ENCODE data around the gene FAM72C.
"Not testable (repeated sequence)": the region's sequence is repeated elsewhere in the genome, so short reads cannot be mapped to it uniquely, and the experiment has no call there.

Gene FAM72C

GRCh38 chr1:143971924-143972700, at the start of gene FAM72C:
FAM72C (minus strand) TSS chr1:143971986; CDS start chr1:143971141, 845 bp downstream.
- not testable (repeated sequence) for DNase-seq (ENCODE audit: low read depth in 2 of 2)

GRCh38 chr1:144020001-144020738, 48.4 kb upstream of the FAM72C start:
- not testable (repeated sequence) for DNase-seq (ENCODE audit: low read depth in 2 of 2)

- not testable (repeated sequence) for DNase-seq (ENCODE audit: low read depth in 2 of 2)
These were observed 47.3 kb upstream of the FAM72C start for GRCh38 chr1:144019101-144019500.

GRCh38 chr1:144015180-144015966, 43.6 kb upstream of the FAM72C start:
- not testable (repeated sequence) for DNase-seq (ENCODE audit: low read depth in 2 of 2)

- DNase-seq (ENCODE audit: low read depth in 2 of 2), result not testable (repeated sequence)
These were observed 42.7 kb upstream of the FAM72C start for GRCh38 chr1:144014528-144014927.

GRCh38 chr1:144014121-144014520, 42.3 kb upstream of the FAM72C start:
- not testable (repeated sequence) for DNase-seq (ENCODE audit: low read depth in 2 of 2)

GRCh38 chr1:144012168-144012733, 40.5 kb upstream of the FAM72C start:
- DNase-seq (ENCODE audit: low read depth in 2 of 2), result not testable (repeated sequence)

- DNase-seq (ENCODE audit: low read depth in 2 of 2), result not testable (repeated sequence)
These were observed 37.6 kb upstream of the FAM72C start for GRCh38 chr1:144009410-144009809.

- not testable (repeated sequence) for DNase-seq (ENCODE audit: low read depth in 2 of 2)
These were observed 32.5 kb upstream of the FAM72C start for GRCh38 chr1:144004259-144004658.

- DNase-seq (ENCODE audit: low read depth in 2 of 2), result not testable (repeated sequence)
These were observed 31.7 kb upstream of the FAM72C start for GRCh38 chr1:144003306-144004029.

GRCh38 chr1:144002141-144002881, 30.5 kb upstream of the FAM72C start:
- not testable (repeated sequence) for DNase-seq (ENCODE audit: low read depth in 2 of 2)

GRCh38 chr1:144001077-144001476, 29.3 kb upstream of the FAM72C start:
- DNase-seq (ENCODE audit: low read depth in 2 of 2), result not testable (repeated sequence)

- DNase-seq (ENCODE audit: low read depth in 2 of 2), result not testable (repeated sequence)
These were observed 24.2 kb upstream of the FAM72C start for GRCh38 chr1:143996020-143996419.

GRCh38 chr1:143993301-143993907, 21.6 kb upstream of the FAM72C start:
- not testable (repeated sequence) for DNase-seq (ENCODE audit: low read depth in 2 of 2)

GRCh38 chr1:143990699-143991098, 18.9 kb upstream of the FAM72C start:
- DNase-seq (ENCODE audit: low read depth in 2 of 2), result not testable (repeated sequence)

- DNase-seq (ENCODE audit: low read depth in 2 of 2), result not testable (repeated sequence)
These were observed 17.9 kb upstream of the FAM72C start for GRCh38 chr1:143989719-143990118.

GRCh38 chr1:143989427-143989712, 17.6 kb upstream of the FAM72C start:
- DNase-seq (ENCODE audit: low read depth in 2 of 2), result not testable (repeated sequence)

- not testable (repeated sequence) for DNase-seq (ENCODE audit: low read depth in 2 of 2)
These were observed 17.0 kb upstream of the FAM72C start for GRCh38 chr1:143988602-143989426.

GRCh38 chr1:143987868-143988267, 16.1 kb upstream of the FAM72C start:
- not testable (repeated sequence) for DNase-seq (ENCODE audit: low read depth in 2 of 2)
